Right atrium auricular region (tissue), 2 donors: ENCODE data around the gene ABCA3. TPM values are rescaled to one million over a fixed set of nuclear protein-coding genes. Genes with fewer than 3 reads are reported as not detected.

Experiments used
- DNase-seq: peaks from one replicate; pipeline ENCODE4 v3.0.0-alpha.2; 2019; ENCODE audit warnings: low spot score
- H3K27ac ChIP-seq, 2 donors: fragments of 200-600 bp; sonication (generic); 1 replicate in 1 of 2; 2 replicates in 1 of 2; pipeline ENCODE4 v1.5.1; 2016 to 2019
- H3K27me3 ChIP-seq, 2 donors: fragments of 200-600 bp; sonication (generic); one replicate each; pipeline versions ENCODE4 v1.5.1 to v1.6.0; 2017 to 2019
- H3K36me3 ChIP-seq: fragments of 200-600 bp; sonication (generic); one replicate; pipeline ENCODE4 v1.5.1; 2016
- H3K4me1 ChIP-seq, 2 donors: fragments of 200-600 bp; sonication (generic); one replicate each; pipeline versions ENCODE4 v1.5.1 to v1.6.0; 2017 to 2019
- H3K4me3 ChIP-seq, 2 donors: fragments of 200-600 bp; sonication (generic); 1 replicate in 1 of 2; 2 replicates in 1 of 2; pipeline ENCODE4 v1.5.1; 2017 to 2019; ENCODE audit warnings: mild to moderate bottlenecking in 1 of 2, moderate library complexity in 1 of 2
- H3K9me3 ChIP-seq, 2 donors: fragments of 200-600 bp; sonication (generic); one replicate each; pipeline ENCODE4 v1.5.1; 2019
- CTCF ChIP-seq, 2 donors: fragments of 200-600 bp; sonication (generic); IDR thresholded peaks; one replicate each; pipeline ENCODE4 v1.5.1; 2019; ENCODE audit warnings: antibody characterized with exemption in 2 of 2
- total RNA-seq, 2 donors: library from RNA; depleted of rRNA; stranded (reverse); fragments of >200 nt; gene quantifications; one replicate each; pipeline ENCODE4 v1.1.0, GENCODE V29; 2016

The ABCA3 gene
- total RNA-seq, 2 donors from 2014 or later: 7.5 to 10.1 TPM

GRCh38 chr16:2284797-2285576 is 55.5 kb downstream of the ABCA3 start:
- DNase-seq: no peak
- H3K27ac ChIP-seq: no peak overlapping the region
- no peaks in the 10 kb centered on the region for H3K27me3 ChIP-seq
- H3K4me3 ChIP-seq: no peak overlapping the region
- TF ChIP-seq CTCF (IDR thresholded peaks at IDR 0.05): no peak
- H3K4me1 ChIP-seq: no peaks in the 10 kb centered on the region
- H3K36me3 ChIP-seq: peaks cover 41% of the 10 kb centered on the region
- no peaks in the 10 kb centered on the region for H3K9me3 ChIP-seq

- TF ChIP-seq CTCF (IDR thresholded peaks at IDR 0.05): no peak
These were observed 56.3 kb downstream of the ABCA3 start for GRCh38 chr16:2284001-2284770.

GRCh38 chr16:2282866-2283555 is 57.5 kb downstream of the ABCA3 start:
- Histone ChIP-seq H3K27ac (no peak overlapping the region), H3K4me3 (no peak overlapping the region), H3K4me1 (no peaks in the 10 kb centered on the region), H3K9me3 (no peaks in the 10 kb centered on the region), H3K27me3 (no peaks in the 10 kb centered on the region), H3K36me3 (peaks cover 36% of the 10 kb centered on the region)
- TF ChIP-seq CTCF (IDR thresholded peaks at IDR 0.05): no peak
- DNase-seq: no peak

More at GRCh38 chr16:2284001-2284770, 56.3 kb downstream of the ABCA3 start:
- Histone ChIP-seq H3K9me3 (no peaks in the 10 kb centered on the region), H3K36me3 (peaks cover 40% of the 10 kb centered on the region), H3K4me3 (no peak overlapping the region), H3K27me3 (no peaks in the 10 kb centered on the region), H3K27ac (no peak overlapping the region), H3K4me1 (no peaks in the 10 kb centered on the region)
- DNase-seq: no peak

GRCh38 chr16:2282262-2282661 is 58.3 kb downstream of the ABCA3 start:
- no peaks in the 10 kb centered on the region for H3K27me3 ChIP-seq
- no peak for DNase-seq
- no peaks in the 10 kb centered on the region for H3K9me3 ChIP-seq
- H3K4me1 ChIP-seq: no peaks in the 10 kb centered on the region
- peaks cover 33% of the 10 kb centered on the region for H3K36me3 ChIP-seq
- no peak overlapping the region for H3K4me3 ChIP-seq
- no peak overlapping the region for H3K27ac ChIP-seq
- no peak for TF ChIP-seq CTCF (IDR thresholded peaks at IDR 0.05)

- Histone ChIP-seq H3K27ac (no peak overlapping the region), H3K4me1 (no peaks in the 10 kb centered on the region), H3K27me3 (no peaks in the 10 kb centered on the region), H3K4me3 (no peak overlapping the region), H3K36me3 (peaks cover 26% of the 10 kb centered on the region), H3K9me3 (no peaks in the 10 kb centered on the region)
- TF ChIP-seq CTCF (IDR thresholded peaks at IDR 0.05): no peak
- no peak for DNase-seq
These were observed 59.5 kb downstream of the ABCA3 start for GRCh38 chr16:2280981-2281542.
